DND-41 (cell line): ENCODE measurements around the gene CEACAM16.

ENCODE experiments used
- ATAC-seq: fragments of 200-7000 bp; cut with Tn5 transposase; 3 replicates; pipeline ENCODE4 v1.9.1; 2021; ENCODE audit warnings: low read depth; ENCODE audit not compliant: insufficient read depth
- DNase-seq: peaks from one replicate; pipeline ENCODE4 v3.0.0-alpha.2; 2020
- H2AFZ ChIP-seq: 2 replicates; pipeline ENCODE4 v1.6.0; 2012; ENCODE audit warnings: low read depth, low read length
- H3K27ac ChIP-seq: 2 replicates; pipeline ENCODE4 v1.5.1; 2012; ENCODE audit warnings: low read length, inconsistent platforms
- H3K27me3 ChIP-seq: fragments of 200-600 bp; sonication (generic); 2 replicates; pipeline ENCODE4 v1.6.0; 2012; ENCODE audit warnings: low read length, mild to moderate bottlenecking, inconsistent platforms; ENCODE audit not compliant: insufficient read depth, poor library complexity
- H3K36me3 ChIP-seq: 2 replicates; pipeline ENCODE4 v1.5.1; 2012; ENCODE audit warnings: low read length, inconsistent platforms; ENCODE audit not compliant: insufficient read depth
- H3K4me1 ChIP-seq: 2 replicates; pipeline ENCODE4 v1.5.1; 2012; ENCODE audit warnings: mild to moderate bottlenecking, low read length; ENCODE audit not compliant: insufficient read depth
- H3K4me2 ChIP-seq: 2 replicates; pipeline ENCODE4 v1.6.0; 2012; ENCODE audit warnings: mild to moderate bottlenecking, moderate library complexity, low read length, inconsistent platforms; ENCODE audit not compliant: insufficient read depth
- H3K4me3 ChIP-seq, 2 experiments: fragments of 200-600 bp in 1 of 2; shearing (Covaris generic) in 1 of 2; 2 replicates each; pipeline ENCODE4 v1.5.1; 2012 to 2016; ENCODE audit warnings: inconsistent platforms in 2 of 2, low read length in 2 of 2, mild to moderate bottlenecking in 2 of 2, low read depth in 1 of 2, moderate library complexity in 1 of 2
- H3K79me2 ChIP-seq: 2 replicates; pipeline ENCODE4 v1.6.0; 2012; ENCODE audit warnings: low read length, inconsistent platforms; ENCODE audit not compliant: insufficient read depth
- H3K9ac ChIP-seq: 2 replicates; pipeline ENCODE4 v1.6.0; 2012; ENCODE audit warnings: low read depth, mild to moderate bottlenecking, inconsistent platforms, low read length, moderate library complexity
- H3K9me3 ChIP-seq: 2 replicates; pipeline ENCODE4 v1.5.1; 2012; ENCODE audit warnings: low read length, moderate library complexity, mild to moderate bottlenecking, inconsistent platforms; ENCODE audit not compliant: insufficient read depth, severe bottlenecking
- H4K20me1 ChIP-seq: 2 replicates; pipeline ENCODE4 v1.6.0; 2012; ENCODE audit warnings: low read length; ENCODE audit not compliant: insufficient read depth
- CTCF ChIP-seq: IDR thresholded peaks from 2 replicates; pipeline ENCODE4 v1.5.1; 2012; ENCODE audit warnings: borderline replicate concordance, low read length, moderate library complexity, mild to moderate bottlenecking; ENCODE audit not compliant: poor library complexity, severe bottlenecking; ENCODE audit errors: extremely low read depth
- EZH2 ChIP-seq: IDR thresholded peaks from 3 replicates; pipeline ENCODE4 v1.6.1; 2012; ENCODE audit warnings: borderline replicate concordance, low read depth, mild to moderate bottlenecking, moderate library complexity, low read length, inconsistent platforms; ENCODE audit not compliant: severe bottlenecking

Gene CEACAM16

GRCh38 chr19:44738603-44739558, 39.9 kb downstream of the CEACAM16 start:
- H3K9me3 ChIP-seq = no peaks in the 10 kb centered on the region
- H3K36me3 ChIP-seq = no peaks in the 10 kb centered on the region
- no peaks in the 10 kb centered on the region for H4K20me1 ChIP-seq
- no peak for ATAC-seq
- no peak overlapping the region for H2AFZ ChIP-seq
- H3K27ac ChIP-seq = no peak overlapping the region
- H3K4me1 ChIP-seq = no peaks in the 10 kb centered on the region
- no peak overlapping the region for H3K9ac ChIP-seq
- DNase-seq = no peak
- H3K4me2 ChIP-seq = no peak overlapping the region
- H3K27me3 ChIP-seq = no peaks in the 10 kb centered on the region
- TF ChIP-seq EZH2 (no peak), CTCF (no peak)
- H3K4me3 ChIP-seq = no peak overlapping the region
- H3K79me2 ChIP-seq = no peaks in the 10 kb centered on the region

GRCh38 chr19:44740351-44740824, 41.4 kb downstream of the CEACAM16 start:
- DNase-seq (no peak), ATAC-seq (no peak)
- Histone ChIP-seq H3K4me2 (no peak overlapping the region), H3K9ac (no peak overlapping the region), H3K27me3 (no peaks in the 10 kb centered on the region), H3K36me3 (no peaks in the 10 kb centered on the region), H4K20me1 (no peaks in the 10 kb centered on the region), H3K27ac (no peak overlapping the region), H3K79me2 (no peaks in the 10 kb centered on the region), H3K4me3 (no peak overlapping the region), H3K4me1 (no peaks in the 10 kb centered on the region), H2AFZ (no peak overlapping the region), H3K9me3 (no peaks in the 10 kb centered on the region)
- no peak for TF ChIP-seq EZH2
- TF ChIP-seq CTCF = no peak

GRCh38 chr19:44741258-44741731, 42.3 kb downstream of the CEACAM16 start:
- no peak overlapping the region for H3K4me2 ChIP-seq
- H3K27me3 ChIP-seq = peaks cover 2% of the 10 kb centered on the region
- no peak for TF ChIP-seq EZH2
- no peak for TF ChIP-seq CTCF
- no peak for DNase-seq
- H3K36me3 ChIP-seq = no peaks in the 10 kb centered on the region
- no peak overlapping the region for H3K4me3 ChIP-seq
- H3K9me3 ChIP-seq = no peaks in the 10 kb centered on the region
- no peak overlapping the region for H3K9ac ChIP-seq
- ATAC-seq = no peak
- no peaks in the 10 kb centered on the region for H3K4me1 ChIP-seq
- H2AFZ ChIP-seq = no peak overlapping the region
- H3K79me2 ChIP-seq = no peaks in the 10 kb centered on the region
- no peak overlapping the region for H3K27ac ChIP-seq
- H4K20me1 ChIP-seq = peaks cover 1% of the 10 kb centered on the region
